ENCODE measurements around the gene ATP10A. TPM values are rescaled to one million over a fixed set of nuclear protein-coding genes. Genes with fewer than 3 reads are reported as not detected.
"Not testable (repeated sequence)": the region's sequence is repeated elsewhere in the genome, so short reads cannot be mapped to it uniquely, and the experiment has no call there.

The ATP10A gene
- total RNA-seq, 1 donor from 2014 or later: 1.2 TPM

GRCh38 chr15:25664761-25665160 lies 198.4 kb downstream of the ATP10A start:
- DNase-seq (no peak), ATAC-seq (no peak)
- intact Hi-C loops (cut with micrococcal nuclease): no loop called here

- no peak for ATAC-seq
- intact Hi-C loops (cut with micrococcal nuclease): no loop called here
Measured at GRCh38 chr15:25663515-25663914, 199.6 kb downstream of the ATP10A start.

GRCh38 chr15:25661898-25662297 lies 201.2 kb downstream of the ATP10A start:
- ATAC-seq: no peak
- intact Hi-C loops (cut with micrococcal nuclease): no loop called here
- no peak for DNase-seq

More at GRCh38 chr15:25663515-25663914, 199.6 kb downstream of the ATP10A start:
- DNase-seq: no peak

GRCh38 chr15:25659251-25659650 lies 203.9 kb downstream of the ATP10A start:
- intact Hi-C loops (cut with micrococcal nuclease): no loop called here
- DNase-seq: no peak
- ATAC-seq: no peak

GRCh38 chr15:25658560-25658959 lies 204.6 kb downstream of the ATP10A start:
- DNase-seq (no peak), ATAC-seq (no peak)
- intact Hi-C loops (cut with micrococcal nuclease): no loop called here

GRCh38 chr15:25655207-25655948 lies 207.7 kb downstream of the ATP10A start:
- ATAC-seq (no peak), DNase-seq (no peak)
- intact Hi-C loops (cut with micrococcal nuclease): no loop called here

- intact Hi-C loops (cut with micrococcal nuclease): no loop called here
- no peak for DNase-seq
- no peak for ATAC-seq
Measured at GRCh38 chr15:25653371-25653770, 209.8 kb downstream of the ATP10A start.

GRCh38 chr15:25652704-25653103 lies 210.4 kb downstream of the ATP10A start:
- no peak for ATAC-seq
- intact Hi-C loops (cut with micrococcal nuclease): no loop called here
- DNase-seq: no peak

- DNase-seq (no peak), ATAC-seq (no peak)
- intact Hi-C loops (cut with micrococcal nuclease): no loop called here
Measured at GRCh38 chr15:25649390-25649789, 213.7 kb downstream of the ATP10A start.

GRCh38 chr15:25643120-25643519 lies 220.0 kb downstream of the ATP10A start:
- intact Hi-C loops (cut with micrococcal nuclease): no loop called here
- no peak for ATAC-seq
- no peak for DNase-seq

GRCh38 chr15:25641762-25642161 lies 221.4 kb downstream of the ATP10A start:
- intact Hi-C loops (cut with micrococcal nuclease): no loop called here
- no peak for DNase-seq
- no peak for ATAC-seq

- ATAC-seq (no peak), DNase-seq (no peak)
- intact Hi-C loops (cut with micrococcal nuclease): no loop called here
Measured at GRCh38 chr15:25641361-25641760, 221.8 kb downstream of the ATP10A start.

- intact Hi-C loops (cut with micrococcal nuclease); ATAC-seq; DNase-seq: not testable (repeated sequence)
Measured at GRCh38 chr15:25640959-25641358, 222.2 kb downstream of the ATP10A start.

- ATAC-seq (no peak), DNase-seq (no peak)
- intact Hi-C loops (cut with micrococcal nuclease): no loop called here
Measured at GRCh38 chr15:25640381-25640780, 222.7 kb downstream of the ATP10A start.

GRCh38 chr15:25636486-25636885 lies 226.6 kb downstream of the ATP10A start:
- intact Hi-C loops (cut with micrococcal nuclease); ATAC-seq; DNase-seq: not testable (repeated sequence)

- no peak for DNase-seq
- ATAC-seq: no peak
- intact Hi-C loops (cut with micrococcal nuclease): no loop called here
Measured at GRCh38 chr15:25635191-25635590, 227.9 kb downstream of the ATP10A start.

GRCh38 chr15:25633862-25634261 lies 229.3 kb downstream of the ATP10A start:
- ATAC-seq (no peak), DNase-seq (no peak)
- intact Hi-C loops (cut with micrococcal nuclease): no loop called here

GRCh38 chr15:25631971-25632370 lies 231.2 kb downstream of the ATP10A start:
- ATAC-seq (no peak), DNase-seq (no peak)
- intact Hi-C loops (cut with micrococcal nuclease): no loop called here
